PC-9 (cell line): Measurements from ENCODE around the gene PSMD1.

Source experiments
- EZH2 ChIP-seq: fragments of 200-600 bp; sonication (generic); IDR thresholded peaks from 2 replicates; pipeline ENCODE4 v1.8.0; 2017; ENCODE audit warnings: antibody characterized with exemption, low read depth
- TF ChIP-seq, protein P1 (sequence below): fragments of 200-600 bp; sonication (generic); conservative IDR thresholded peaks from 2 replicates; pipeline ENCODE4 v1.6.1; 2017; ENCODE audit warnings: mixed run types, antibody characterized with exemption, mild to moderate bottlenecking, moderate library complexity

- TF ChIP-seq, protein P1, sequence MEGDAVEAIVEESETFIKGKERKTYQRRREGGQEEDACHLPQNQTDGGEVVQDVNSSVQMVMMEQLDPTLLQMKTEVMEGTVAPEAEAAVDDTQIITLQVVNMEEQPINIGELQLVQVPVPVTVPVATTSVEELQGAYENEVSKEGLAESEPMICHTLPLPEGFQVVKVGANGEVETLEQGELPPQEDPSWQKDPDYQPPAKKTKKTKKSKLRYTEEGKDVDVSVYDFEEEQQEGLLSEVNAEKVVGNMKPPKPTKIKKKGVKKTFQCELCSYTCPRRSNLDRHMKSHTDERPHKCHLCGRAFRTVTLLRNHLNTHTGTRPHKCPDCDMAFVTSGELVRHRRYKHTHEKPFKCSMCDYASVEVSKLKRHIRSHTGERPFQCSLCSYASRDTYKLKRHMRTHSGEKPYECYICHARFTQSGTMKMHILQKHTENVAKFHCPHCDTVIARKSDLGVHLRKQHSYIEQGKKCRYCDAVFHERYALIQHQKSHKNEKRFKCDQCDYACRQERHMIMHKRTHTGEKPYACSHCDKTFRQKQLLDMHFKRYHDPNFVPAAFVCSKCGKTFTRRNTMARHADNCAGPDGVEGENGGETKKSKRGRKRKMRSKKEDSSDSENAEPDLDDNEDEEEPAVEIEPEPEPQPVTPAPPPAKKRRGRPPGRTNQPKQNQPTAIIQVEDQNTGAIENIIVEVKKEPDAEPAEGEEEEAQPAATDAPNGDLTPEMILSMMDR = no peak
- no peak for TF ChIP-seq EZH2
Measured at GRCh38 chr2:231050018-231050901, 6.4 kb upstream of the PSMD1 start.
